Lung microvascular endothelial cell (primary cell): ENCODE results near the gene CEACAM4. TPM values are rescaled to one million over a fixed set of nuclear protein-coding genes. Genes with fewer than 3 reads are reported as not detected.
A peak's percentile ranks its signal among the peaks of the same experiment; 100 is the strongest.
"Not testable (repeated sequence)": the region's sequence is repeated elsewhere in the genome, so short reads cannot be mapped to it uniquely, and the experiment has no call there.

Source experiments
- DNase-seq, 2 donors: peaks; one replicate each; pipeline versions ENCODE4 v3.0.0 to v3.0.0-alpha.2; 2010; ENCODE audit warnings: low read depth in 2 of 2
- total RNA-seq: library from RNA; depleted of rRNA; stranded (reverse); fragments of >200 nt; gene quantifications from 2 replicates; pipeline ENCODE4 v1.2.1, GENCODE V29; 2014

Gene CEACAM4
- total RNA-seq, result not detected in 2 replicates

DNA sequence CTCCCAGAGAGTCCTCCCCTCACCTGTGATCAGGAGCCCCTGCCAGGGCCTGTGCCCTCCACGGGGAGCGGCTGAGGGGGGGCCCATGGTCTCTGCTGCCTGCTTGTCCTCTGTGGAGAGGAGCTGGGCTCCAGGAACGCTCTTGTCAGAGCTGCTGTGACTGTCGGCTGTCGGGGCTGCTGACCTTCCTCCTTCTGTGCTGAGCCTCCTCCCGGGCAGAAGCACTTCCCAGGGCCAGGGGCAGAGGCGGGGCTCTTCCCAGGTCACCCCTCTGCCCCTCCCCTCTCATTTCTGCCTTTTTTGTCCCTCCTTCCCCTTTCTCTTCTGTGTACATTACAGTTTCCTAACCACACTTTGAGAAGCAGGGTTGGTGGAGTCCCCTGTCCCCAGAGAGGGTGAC lies at the start of gene CEACAM4:
CEACAM4 (minus strand) TSS at position 198 of the 400 bp plus-strand sequence; CDS start at position 87, 111 bp downstream.
- no peak for DNase-seq

DNA sequence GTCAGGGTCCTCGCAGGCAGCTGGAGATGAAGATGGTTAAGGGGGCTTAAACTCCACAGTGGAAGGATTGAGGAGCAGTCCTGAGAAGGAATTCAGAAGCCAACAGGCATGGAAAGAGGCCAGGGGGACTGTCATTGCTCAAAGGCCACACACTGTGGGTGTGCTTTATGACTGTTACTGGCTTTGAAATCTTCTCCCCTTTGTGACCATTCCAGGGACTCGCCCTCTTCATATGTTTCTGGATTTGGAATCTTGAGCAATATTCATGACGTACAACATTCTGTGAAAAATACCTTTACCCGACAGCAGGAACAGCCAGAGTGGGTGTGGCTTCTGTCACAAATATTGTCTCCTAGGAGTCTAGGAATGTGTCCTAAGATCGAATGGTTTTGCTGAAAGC lies 44.6 kb upstream of the CEACAM4 start:
- no peak for DNase-seq

GRCh38 chr19:41670755-41671154 lies 43.9 kb upstream of the CEACAM4 start:
- no peak for DNase-seq

GRCh38 chr19:41668315-41668714 lies 41.4 kb upstream of the CEACAM4 start:
- no peak for DNase-seq

DNA sequence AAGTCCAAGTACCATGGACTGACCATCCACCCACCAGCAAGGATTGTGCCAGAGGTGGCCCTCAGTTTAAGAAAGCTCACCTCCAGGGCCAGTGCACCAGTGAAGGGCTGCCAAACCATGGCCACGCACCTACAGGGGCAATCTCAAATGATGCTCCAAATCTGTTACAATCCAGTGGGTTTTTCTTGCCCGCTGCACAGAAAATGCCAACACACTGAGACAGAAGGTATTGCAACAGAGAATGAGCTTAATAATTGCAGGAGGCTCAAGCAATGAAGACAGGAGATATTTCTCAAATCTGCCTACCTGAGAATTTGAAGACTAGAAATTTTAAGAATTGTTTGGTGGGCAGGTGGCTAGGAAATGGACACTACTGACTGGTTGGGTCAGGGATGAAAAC lies 39.2 kb upstream of the CEACAM4 start:
- no peak for DNase-seq

GRCh38 chr19:41657157-41657556 lies 30.3 kb upstream of the CEACAM4 start:
- DNase-seq, result no peak

DNA sequence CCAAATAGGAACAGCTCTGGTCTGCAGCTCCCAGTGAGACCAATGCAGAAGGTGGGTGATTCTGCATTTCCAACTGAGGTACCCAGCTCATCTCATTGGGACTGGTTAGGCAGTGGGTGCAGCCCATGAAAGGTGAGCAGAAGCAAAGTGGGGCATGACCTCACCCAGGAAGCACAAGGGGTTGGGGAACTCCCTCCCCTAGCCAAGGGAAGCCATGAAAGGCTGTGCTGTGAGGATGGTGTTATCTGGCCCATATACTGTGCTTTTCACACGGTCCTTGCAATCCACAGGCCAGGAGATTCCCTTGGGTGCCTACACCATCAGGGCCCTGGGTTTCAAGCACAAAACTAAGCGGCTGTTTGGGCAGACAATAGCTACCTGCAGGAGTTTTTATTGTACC lies 29.9 kb upstream of the CEACAM4 start:
- DNase-seq, result not testable (repeated sequence)

- DNase-seq, result no peak
These were observed 25.4 kb upstream of the CEACAM4 start for GRCh38 chr19:41652250-41652649.

GRCh38 chr19:41649827-41650226 lies 23.0 kb upstream of the CEACAM4 start:
- DNase-seq, result no peak

- peak in 1 of 2 donors; percentile 21 for DNase-seq
These were observed 19.8 kb upstream of the CEACAM4 start for GRCh38 chr19:41646589-41647204.

GRCh38 chr19:41641879-41642485 lies 15.1 kb upstream of the CEACAM4 start:
- peak; percentile 58 to 74 for DNase-seq

DNA sequence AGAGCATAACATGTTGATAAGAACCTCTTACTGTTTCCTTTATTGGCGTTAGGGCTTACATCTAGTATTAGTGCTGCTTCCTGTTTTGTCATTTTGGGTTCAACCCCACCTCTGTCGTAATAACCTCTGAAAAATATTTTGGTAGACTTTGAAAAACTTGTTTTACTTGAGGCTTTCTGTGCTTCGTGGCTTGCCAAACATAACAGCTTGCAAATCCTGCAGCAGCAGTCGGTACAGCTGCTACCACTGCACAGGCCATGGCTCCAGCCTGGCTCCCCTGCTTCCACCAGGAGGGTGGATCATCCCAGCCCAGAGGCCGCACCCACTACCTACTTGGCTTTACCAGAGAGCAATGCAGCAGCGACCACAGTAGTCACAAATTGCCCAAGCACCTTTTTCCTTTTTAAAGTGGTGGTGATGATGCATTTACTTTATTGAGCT lies 11.8 kb upstream of the CEACAM4 start:
- no peak for DNase-seq

DNA sequence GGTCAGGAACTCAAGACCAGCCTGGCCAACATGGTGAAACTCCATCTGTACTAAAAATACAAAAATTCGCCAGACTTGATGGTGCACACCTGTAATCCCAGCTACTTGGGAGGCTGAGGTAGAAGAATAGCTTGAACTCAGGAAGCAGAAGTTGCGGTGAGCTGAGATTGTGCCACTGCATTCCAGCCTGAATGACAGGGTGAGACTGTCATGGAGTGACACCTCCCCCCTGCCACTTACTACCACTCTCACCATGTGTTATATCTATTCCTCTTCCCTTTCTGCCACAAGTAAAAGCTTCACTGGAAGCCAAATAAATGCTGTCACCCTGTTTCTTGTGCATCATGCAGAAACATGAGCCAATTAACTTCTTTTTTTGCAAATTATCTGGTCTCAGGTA lies 10.6 kb upstream of the CEACAM4 start:
- no peak for DNase-seq

GRCh38 chr19:41627966-41628675 lies 1.2 kb upstream of the CEACAM4 start:
- DNase-seq, result no peak

- no peak for DNase-seq
These were observed 596 bp downstream of the CEACAM4 start for GRCh38 chr19:41626278-41626677.

GRCh38 chr19:41624937-41625336 lies 1.9 kb downstream of the CEACAM4 start:
- DNase-seq, result no peak

GRCh38 chr19:41624515-41624914 lies 2.4 kb downstream of the CEACAM4 start:
- DNase-seq, result no peak

- no peak for DNase-seq
These were observed 3.5 kb downstream of the CEACAM4 start for GRCh38 chr19:41623360-41623759.

DNA sequence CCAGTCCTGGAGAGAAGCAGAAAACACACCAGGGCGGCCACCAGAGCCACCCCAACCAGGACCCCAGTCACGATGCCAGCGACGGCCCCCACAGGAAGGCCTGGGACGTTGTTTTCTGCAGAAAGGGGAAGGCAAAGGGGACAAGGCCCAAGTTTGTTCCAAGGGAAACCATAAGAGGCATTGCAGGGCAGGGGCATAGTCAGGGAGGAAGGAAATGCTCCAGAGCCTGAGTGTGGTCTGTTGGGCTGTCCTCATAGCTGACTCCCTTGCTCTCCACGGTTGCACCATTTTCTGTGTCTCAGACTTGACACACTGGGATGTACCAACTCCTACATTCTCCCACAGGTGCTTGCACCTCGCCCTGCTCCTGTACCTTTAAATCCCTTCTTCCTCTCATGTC lies 5.2 kb downstream of the CEACAM4 start:
- DNase-seq, result no peak

GRCh38 chr19:41621226-41621625 lies 5.6 kb downstream of the CEACAM4 start:
- DNase-seq, result no peak

- no peak for DNase-seq
These were observed 6.7 kb downstream of the CEACAM4 start for GRCh38 chr19:41620171-41620570.

DNA sequence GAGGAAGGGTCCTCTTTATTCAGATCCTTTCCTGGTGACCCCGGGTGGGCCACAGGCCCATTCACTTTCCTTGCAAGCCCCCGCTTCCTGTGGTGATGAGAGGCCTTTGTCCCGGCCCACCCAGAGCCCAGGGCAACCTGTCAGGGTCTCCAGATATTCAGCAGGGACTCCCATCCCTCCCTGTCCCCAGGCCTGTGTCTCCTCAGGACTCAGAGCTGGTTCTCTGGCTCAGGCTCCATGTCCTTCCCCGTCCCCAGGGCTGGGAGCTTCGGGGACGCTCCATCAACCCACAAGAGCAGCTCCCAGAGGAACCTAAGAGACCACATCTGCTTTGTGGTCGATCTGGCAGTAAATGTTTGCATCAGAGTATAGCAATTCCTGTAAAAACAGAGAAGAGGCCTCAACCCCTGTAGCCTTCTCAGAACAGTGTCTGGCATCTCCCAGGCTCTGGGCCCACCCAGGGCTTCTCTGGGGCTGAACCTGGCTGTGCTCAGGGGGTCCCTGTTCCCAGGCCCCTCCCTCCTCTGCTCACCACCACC lies 7.8 kb downstream of the CEACAM4 start:
- no peak for DNase-seq
